ENCODE data around the gene RIMS3. TPM values are rescaled to one million over a fixed set of nuclear protein-coding genes. Genes with fewer than 3 reads are reported as not detected.

Gene RIMS3
- total RNA-seq, 1 donor from 2014 or later = 0.52 TPM

DNA sequence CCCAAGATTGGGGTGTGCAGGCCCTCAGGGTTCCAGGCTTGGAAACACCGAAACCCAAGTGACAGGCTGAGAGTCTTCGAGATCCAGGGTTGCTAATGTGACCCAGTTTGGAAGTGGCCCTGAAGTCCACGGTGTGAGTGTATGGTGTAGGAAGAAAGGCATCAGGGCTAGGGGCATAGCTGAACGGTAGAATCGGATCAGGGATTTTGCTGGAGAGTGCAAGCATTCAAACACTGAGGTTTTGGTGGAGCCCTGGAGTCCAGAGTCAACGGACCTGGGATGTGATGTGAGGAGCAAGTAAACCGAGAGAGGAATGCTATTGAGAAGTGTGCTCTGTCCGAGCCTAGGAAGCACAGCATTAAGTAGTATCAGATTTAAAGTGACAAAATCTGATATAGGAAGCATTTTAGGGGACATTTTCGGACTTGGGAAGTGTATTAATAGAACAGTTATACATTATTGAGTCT is 27.0 kb upstream of the RIMS3 start:
- Histone ChIP-seq H3K4me1 (ENCODE audit: control insufficient read depth in 3 of 3, insufficient read depth in 3 of 3, low read length in 3 of 3) (peaks cover 16 to 30% (median 21%) of the 10 kb centered on the region in 3 donors), H3K36me3 (ENCODE audit: control insufficient read depth in 3 of 3, insufficient read depth in 3 of 3, low read length in 3 of 3) (peaks cover 0 to 2% (median 0%) of the 10 kb centered on the region in 3 donors), H3K27ac (ENCODE audit: low read depth, low read length) (peak overlapping the region; percentile 100), H3K27me3 (ENCODE audit: control insufficient read depth in 3 of 3, insufficient read depth in 3 of 3, low read length in 3 of 3) (no peaks in the 10 kb centered on the region), H3K4me3 (ENCODE audit: low read length in 3 of 3) (peak overlapping the region; percentile 85 to 93 (median 88)), H3K9me3 (ENCODE audit: control insufficient read depth in 3 of 3, low read length in 3 of 3) (no peaks in the 10 kb centered on the region), H3K9ac (ENCODE audit: low read depth in 1 of 3, low read length in 3 of 3) (peak overlapping the region; percentile 84 to 99 (median 98))

DNA sequence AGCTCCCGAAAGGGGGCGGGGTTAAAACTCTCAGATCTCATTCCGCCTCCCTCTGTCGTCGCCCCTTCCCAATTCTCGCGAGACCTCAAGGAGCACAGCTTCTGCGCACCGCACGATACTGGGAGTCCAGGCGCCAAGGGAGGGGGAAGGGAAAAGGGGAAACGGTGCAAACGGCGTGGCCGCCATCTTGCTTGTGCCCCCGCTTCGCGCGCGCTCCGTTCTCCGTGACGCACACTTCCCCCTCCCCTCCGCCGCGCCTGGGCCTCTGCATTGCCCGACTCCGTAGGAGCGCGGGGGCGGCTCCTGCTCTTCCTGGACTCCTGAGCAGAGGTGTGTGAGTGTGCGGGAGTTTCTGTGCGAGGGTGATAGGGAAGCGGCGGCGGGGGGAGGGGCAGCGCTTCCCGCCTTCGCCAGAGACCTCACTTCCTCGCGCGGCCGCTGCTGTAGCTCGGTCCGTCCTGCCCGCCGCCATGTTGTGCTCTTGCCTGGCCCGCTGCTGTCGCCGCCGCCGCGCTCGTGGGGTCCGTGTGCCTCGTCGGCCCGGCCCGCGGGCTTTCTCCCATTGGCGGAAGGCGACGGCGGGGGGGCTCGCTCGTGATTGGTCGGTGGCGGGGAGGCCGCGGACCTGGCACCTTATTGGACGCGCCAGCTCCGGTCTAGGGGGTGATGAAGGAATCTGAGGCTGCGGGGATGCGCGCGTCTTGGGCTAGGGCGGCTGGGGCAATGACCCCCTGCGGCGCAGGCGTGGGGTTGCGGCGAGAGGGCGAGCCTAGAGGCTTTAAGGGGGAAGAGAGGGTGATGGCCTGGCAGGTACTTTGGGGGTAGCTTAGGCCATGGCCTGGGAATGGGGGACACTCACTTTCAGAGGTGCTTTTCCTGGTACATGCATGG is 26.3 kb upstream of the RIMS3 start, which contains the start of gene NFYC:
NFYC (plus strand) TSS at position 167 of the 891 bp plus-strand sequence. CDS start 47,140 bp downstream, outside the sequence.
- H3K27me3 ChIP-seq (ENCODE audit: control insufficient read depth in 3 of 3, insufficient read depth in 3 of 3, low read length in 3 of 3) = no peaks in the 10 kb centered on the region
- peak within 1 kb of the TSS; percentile 93 to 99 (median 98) for H3K9ac ChIP-seq (ENCODE audit: low read depth in 1 of 3, low read length in 3 of 3)
- peak within 1 kb of the TSS; percentile 100 for H3K27ac ChIP-seq (ENCODE audit: low read depth, low read length)
- peaks cover 0 to 2% (median 0%) of the 10 kb centered on the region in 3 donors for H3K36me3 ChIP-seq (ENCODE audit: control insufficient read depth in 3 of 3, insufficient read depth in 3 of 3, low read length in 3 of 3)
- peak within 1 kb of the TSS; percentile 85 to 93 (median 88) for H3K4me3 ChIP-seq (ENCODE audit: low read length in 3 of 3)
- H3K4me1 ChIP-seq (ENCODE audit: control insufficient read depth in 3 of 3, insufficient read depth in 3 of 3, low read length in 3 of 3) = peaks cover 16 to 24% (median 21%) of the 10 kb centered on the region in 3 donors
- no peaks in the 10 kb centered on the region for H3K9me3 ChIP-seq (ENCODE audit: control insufficient read depth in 3 of 3, low read length in 3 of 3)

DNA sequence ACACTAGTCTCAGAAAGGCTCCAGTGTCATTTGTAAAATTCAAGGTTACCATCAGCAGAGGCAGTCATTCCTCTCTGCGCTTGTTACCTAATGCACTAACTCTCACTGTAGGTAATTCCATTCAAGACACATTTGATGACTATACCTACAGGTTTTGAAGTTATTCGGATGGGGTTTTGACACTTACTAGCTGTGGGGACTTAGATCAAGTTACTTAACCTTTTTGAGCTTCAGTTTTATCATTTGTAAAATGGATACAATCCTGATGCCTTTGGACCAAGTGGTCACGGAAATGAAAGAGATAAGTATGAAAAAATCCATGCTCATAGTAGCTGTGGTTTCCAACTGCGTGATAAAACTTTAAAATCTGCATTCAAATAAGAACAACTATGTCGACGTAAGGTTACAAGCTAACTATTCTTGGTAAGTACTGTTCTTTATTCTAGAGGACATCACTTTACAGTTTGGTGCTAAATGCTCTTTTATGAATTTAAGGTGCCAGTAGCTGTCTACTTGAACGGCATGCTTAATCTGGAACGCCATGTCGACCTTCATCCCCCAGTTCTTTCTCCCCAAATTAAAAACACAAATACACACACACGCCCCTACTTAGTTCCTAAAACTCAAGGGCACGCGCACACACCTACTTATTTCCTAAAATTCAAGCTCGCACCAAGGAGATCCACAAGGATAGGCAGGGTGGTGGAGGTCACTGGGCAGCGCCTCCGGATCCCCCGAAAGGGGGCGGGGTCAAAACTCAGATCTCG is 25.5 kb upstream of the RIMS3 start:
- peak overlapping the region; percentile 93 to 99 (median 98) for H3K9ac ChIP-seq (ENCODE audit: low read depth in 1 of 3, low read length in 3 of 3)
- H3K27me3 ChIP-seq (ENCODE audit: control insufficient read depth in 3 of 3, insufficient read depth in 3 of 3, low read length in 3 of 3) = no peaks in the 10 kb centered on the region
- peaks cover 2 to 3% (median 2%) of the 10 kb centered on the region in 3 donors for H3K36me3 ChIP-seq (ENCODE audit: control insufficient read depth in 3 of 3, insufficient read depth in 3 of 3, low read length in 3 of 3)
- H3K27ac ChIP-seq (ENCODE audit: low read depth, low read length) = peak overlapping the region; percentile 100
- H3K4me3 ChIP-seq (ENCODE audit: low read length in 3 of 3) = peak overlapping the region; percentile 85 to 93 (median 88)
- H3K9me3 ChIP-seq (ENCODE audit: control insufficient read depth in 3 of 3, low read length in 3 of 3) = no peaks in the 10 kb centered on the region
- H3K4me1 ChIP-seq (ENCODE audit: control insufficient read depth in 3 of 3, insufficient read depth in 3 of 3, low read length in 3 of 3) = peaks cover 16 to 21% (median 21%) of the 10 kb centered on the region in 3 donors

DNA sequence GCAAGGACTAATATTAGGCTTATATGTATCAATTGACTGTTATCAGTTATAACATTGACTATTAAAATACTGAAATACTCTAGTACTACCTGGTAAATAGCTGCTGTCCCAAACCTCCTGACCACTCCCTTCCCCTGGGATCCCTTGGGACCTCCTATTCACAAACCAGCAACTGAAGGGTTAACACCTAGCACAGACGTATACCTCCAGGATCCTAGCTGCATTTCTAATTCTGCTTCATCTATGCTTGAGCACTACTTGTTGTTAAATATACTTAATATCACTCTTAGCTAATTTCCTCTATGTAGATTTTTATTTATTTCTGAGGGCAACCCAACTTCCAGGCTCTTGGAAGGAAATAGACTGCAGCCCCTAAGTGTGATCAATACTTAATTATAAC is 24.3 kb upstream of the RIMS3 start:
- peaks cover 2 to 6% (median 2%) of the 10 kb centered on the region in 3 donors for H3K36me3 ChIP-seq (ENCODE audit: control insufficient read depth in 3 of 3, insufficient read depth in 3 of 3, low read length in 3 of 3)
- H3K4me1 ChIP-seq (ENCODE audit: control insufficient read depth in 3 of 3, insufficient read depth in 3 of 3, low read length in 3 of 3) = peaks cover 16 to 21% (median 21%) of the 10 kb centered on the region in 3 donors
- no peaks in the 10 kb centered on the region for H3K9me3 ChIP-seq (ENCODE audit: control insufficient read depth in 3 of 3, low read length in 3 of 3)
- H3K9ac ChIP-seq (ENCODE audit: low read depth in 1 of 3, low read length in 3 of 3) = no peak overlapping the region
- H3K27me3 ChIP-seq (ENCODE audit: control insufficient read depth in 3 of 3, insufficient read depth in 3 of 3, low read length in 3 of 3) = no peaks in the 10 kb centered on the region
- H3K27ac ChIP-seq (ENCODE audit: low read depth, low read length) = no peak overlapping the region
- H3K4me3 ChIP-seq (ENCODE audit: low read length in 3 of 3) = no peak overlapping the region

DNA sequence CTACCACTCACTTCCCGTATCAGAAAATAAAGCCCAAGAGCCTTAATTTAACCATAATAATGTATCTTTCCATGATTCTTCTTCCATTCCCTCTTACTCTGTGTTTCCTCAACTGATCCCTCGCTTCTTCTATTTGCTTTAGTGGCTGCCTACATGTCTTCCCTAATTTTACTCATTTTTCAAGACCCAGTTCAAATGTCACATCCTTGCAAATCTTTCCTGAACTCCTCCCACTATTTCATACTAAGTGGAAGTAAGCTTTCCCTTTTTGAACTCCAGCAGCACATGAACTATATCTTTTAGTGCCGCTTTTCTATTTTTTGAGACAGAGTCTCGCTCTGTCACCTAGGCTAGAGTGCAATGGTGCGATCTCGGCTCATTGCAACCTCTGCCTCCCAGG is 22.2 kb upstream of the RIMS3 start:
- no peak overlapping the region for H3K4me3 ChIP-seq (ENCODE audit: low read length in 3 of 3)
- no peaks in the 10 kb centered on the region for H3K9me3 ChIP-seq (ENCODE audit: control insufficient read depth in 3 of 3, low read length in 3 of 3)
- no peaks in the 10 kb centered on the region for H3K27me3 ChIP-seq (ENCODE audit: control insufficient read depth in 3 of 3, insufficient read depth in 3 of 3, low read length in 3 of 3)
- peaks cover 2 to 6% (median 2%) of the 10 kb centered on the region in 3 donors for H3K36me3 ChIP-seq (ENCODE audit: control insufficient read depth in 3 of 3, insufficient read depth in 3 of 3, low read length in 3 of 3)
- H3K27ac ChIP-seq (ENCODE audit: low read depth, low read length) = no peak overlapping the region
- H3K9ac ChIP-seq (ENCODE audit: low read depth in 1 of 3, low read length in 3 of 3) = no peak overlapping the region
- peaks cover 6 to 10% (median 6%) of the 10 kb centered on the region in 3 donors for H3K4me1 ChIP-seq (ENCODE audit: control insufficient read depth in 3 of 3, insufficient read depth in 3 of 3, low read length in 3 of 3)

DNA sequence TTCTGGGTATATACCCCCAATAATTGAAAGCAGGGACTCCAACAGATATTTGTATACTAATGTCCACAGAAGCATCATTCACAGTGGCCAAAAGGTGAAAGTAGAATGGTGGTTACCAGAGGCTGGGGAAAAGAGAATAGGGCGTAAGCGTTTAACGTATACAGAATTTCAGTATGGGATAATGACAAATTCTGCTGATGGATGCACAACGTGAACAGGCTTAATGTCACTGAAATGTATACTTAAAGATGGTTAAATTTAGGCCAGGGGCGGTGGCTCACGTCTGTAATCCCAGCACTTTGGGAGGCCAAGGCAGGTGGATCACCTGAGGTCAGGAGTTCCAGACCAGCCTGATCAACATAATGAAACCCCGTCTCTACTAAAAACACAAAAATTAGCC is 21.6 kb upstream of the RIMS3 start:
- Histone ChIP-seq H3K4me1 (ENCODE audit: control insufficient read depth in 3 of 3, insufficient read depth in 3 of 3, low read length in 3 of 3) (peaks cover 0 to 4% (median under 1%) of the 10 kb centered on the region in 3 donors), H3K9me3 (ENCODE audit: control insufficient read depth in 3 of 3, low read length in 3 of 3) (no peaks in the 10 kb centered on the region)

DNA sequence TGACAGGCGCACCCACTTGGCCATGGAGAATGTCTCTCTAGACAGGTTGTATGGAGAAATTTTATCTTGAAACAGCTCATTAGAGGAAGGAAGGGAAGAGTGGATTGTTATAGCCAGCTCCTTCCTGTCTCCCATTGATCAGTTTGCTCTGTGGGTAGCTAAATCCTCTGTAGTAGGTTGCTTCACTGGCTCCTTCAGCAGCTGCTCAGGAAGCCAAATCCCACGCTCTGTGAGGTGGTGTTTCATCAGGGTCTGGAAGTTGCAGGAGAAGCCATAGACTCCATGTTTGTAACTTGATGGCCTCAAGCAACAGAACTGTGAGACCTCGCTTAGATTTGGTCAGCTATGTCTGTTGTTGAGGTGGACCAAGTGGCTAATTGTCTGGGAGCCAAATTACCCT is 19.2 kb upstream of the RIMS3 start:
- Histone ChIP-seq H3K9me3 (ENCODE audit: control insufficient read depth in 3 of 3, low read length in 3 of 3) (no peaks in the 10 kb centered on the region), H3K9ac (ENCODE audit: low read depth in 1 of 3, low read length in 3 of 3) (no peak overlapping the region), H3K4me3 (ENCODE audit: low read length in 3 of 3) (no peak overlapping the region), H3K36me3 (ENCODE audit: control insufficient read depth in 3 of 3, insufficient read depth in 3 of 3, low read length in 3 of 3) (peaks cover 2 to 6% (median 2%) of the 10 kb centered on the region in 3 donors), H3K27ac (ENCODE audit: low read depth, low read length) (no peak overlapping the region), H3K4me1 (ENCODE audit: control insufficient read depth in 3 of 3, insufficient read depth in 3 of 3, low read length in 3 of 3) (peaks cover 0 to 2% (median 0%) of the 10 kb centered on the region in 3 donors), H3K27me3 (ENCODE audit: control insufficient read depth in 3 of 3, insufficient read depth in 3 of 3, low read length in 3 of 3) (no peaks in the 10 kb centered on the region)

More for the DNA sequence above, 21.6 kb upstream of the RIMS3 start:
- no peak overlapping the region for H3K4me3 ChIP-seq (ENCODE audit: low read length in 3 of 3)
- H3K27me3 ChIP-seq (ENCODE audit: control insufficient read depth in 3 of 3, insufficient read depth in 3 of 3, low read length in 3 of 3) = no peaks in the 10 kb centered on the region
- H3K9ac ChIP-seq (ENCODE audit: low read depth in 1 of 3, low read length in 3 of 3) = no peak overlapping the region
- peaks cover 2 to 6% (median 2%) of the 10 kb centered on the region in 3 donors for H3K36me3 ChIP-seq (ENCODE audit: control insufficient read depth in 3 of 3, insufficient read depth in 3 of 3, low read length in 3 of 3)
- H3K27ac ChIP-seq (ENCODE audit: low read depth, low read length) = no peak overlapping the region

DNA sequence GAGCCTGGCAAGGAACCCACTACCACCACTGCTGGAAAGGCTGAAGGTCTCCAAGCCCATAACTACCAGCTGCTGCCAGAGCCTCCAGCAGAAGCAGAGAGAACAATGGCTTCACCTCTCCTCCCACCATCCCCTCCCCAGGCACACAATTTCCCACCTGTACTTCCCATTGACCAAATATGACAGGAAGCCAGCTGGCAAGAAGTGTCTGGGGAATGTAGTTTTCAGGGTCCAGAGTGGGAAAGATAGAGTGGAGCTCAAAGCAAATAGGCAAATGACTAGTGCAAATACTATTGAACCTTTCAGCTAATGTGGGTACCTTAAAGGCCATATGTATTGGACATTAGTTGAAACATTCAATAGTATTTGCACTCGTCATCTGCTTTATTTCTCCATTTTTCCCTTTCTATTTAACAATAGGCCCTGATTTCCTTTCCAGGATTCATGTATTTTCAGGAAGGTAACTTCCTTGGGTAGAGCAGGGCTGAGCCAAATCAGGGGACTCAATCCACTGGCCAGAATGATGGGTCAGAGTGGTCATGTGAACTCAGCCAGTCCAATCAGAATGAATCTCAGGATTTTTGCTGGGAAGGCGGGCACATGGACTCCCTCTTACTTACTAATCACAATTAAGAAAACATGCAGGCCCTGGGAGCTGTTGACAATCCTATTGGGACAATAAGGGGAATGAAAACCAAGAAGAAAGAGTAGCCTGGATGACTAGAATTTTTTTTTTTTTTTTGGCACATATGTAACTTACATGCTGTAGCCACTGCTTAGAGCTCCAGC is 13.9 kb upstream of the RIMS3 start:
- Histone ChIP-seq H3K27ac (ENCODE audit: low read depth, low read length) (no peak overlapping the region), H3K9me3 (ENCODE audit: control insufficient read depth in 3 of 3, low read length in 3 of 3) (no peaks in the 10 kb centered on the region), H3K9ac (ENCODE audit: low read depth in 1 of 3, low read length in 3 of 3) (no peak overlapping the region), H3K36me3 (ENCODE audit: control insufficient read depth in 3 of 3, insufficient read depth in 3 of 3, low read length in 3 of 3) (no peaks in the 10 kb centered on the region), H3K27me3 (ENCODE audit: control insufficient read depth in 3 of 3, insufficient read depth in 3 of 3, low read length in 3 of 3) (peaks cover 0 to 5% (median 0%) of the 10 kb centered on the region in 3 donors), H3K4me3 (ENCODE audit: low read length in 3 of 3) (no peak overlapping the region), H3K4me1 (ENCODE audit: control insufficient read depth in 3 of 3, insufficient read depth in 3 of 3, low read length in 3 of 3) (no peaks in the 10 kb centered on the region)

DNA sequence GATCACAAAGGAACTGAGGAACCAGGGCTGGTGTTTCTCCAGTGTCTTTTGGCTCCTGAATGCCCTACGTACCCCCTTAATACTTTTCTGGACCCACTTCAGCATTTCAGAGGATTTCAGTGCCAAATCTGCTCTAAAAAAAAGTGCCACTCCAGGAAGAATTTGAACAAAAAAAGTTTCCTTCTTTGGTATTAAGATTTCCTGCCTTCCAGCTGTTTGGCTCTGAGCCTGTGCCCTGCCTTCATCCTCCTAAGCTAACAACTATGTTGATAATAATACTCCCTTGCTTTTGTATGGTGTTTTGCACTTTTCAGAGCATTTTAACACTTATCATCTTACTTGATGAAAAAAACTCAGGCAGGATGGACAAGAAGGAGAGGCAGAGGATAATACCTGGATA is 11.0 kb upstream of the RIMS3 start:
- H3K4me3 ChIP-seq (ENCODE audit: low read length in 3 of 3) = no peak overlapping the region
- no peaks in the 10 kb centered on the region for H3K36me3 ChIP-seq (ENCODE audit: control insufficient read depth in 3 of 3, insufficient read depth in 3 of 3, low read length in 3 of 3)
- peaks cover 0 to 7% (median 2%) of the 10 kb centered on the region in 3 donors for H3K27me3 ChIP-seq (ENCODE audit: control insufficient read depth in 3 of 3, insufficient read depth in 3 of 3, low read length in 3 of 3)
- no peak overlapping the region for H3K27ac ChIP-seq (ENCODE audit: low read depth, low read length)
- no peak overlapping the region for H3K9ac ChIP-seq (ENCODE audit: low read depth in 1 of 3, low read length in 3 of 3)
- H3K4me1 ChIP-seq (ENCODE audit: control insufficient read depth in 3 of 3, insufficient read depth in 3 of 3, low read length in 3 of 3) = no peaks in the 10 kb centered on the region
- no peaks in the 10 kb centered on the region for H3K9me3 ChIP-seq (ENCODE audit: control insufficient read depth in 3 of 3, low read length in 3 of 3)

Data from skeletal muscle tissue (tissue), 4 donors.